Tibial nerve (tissue), 4 donors: ENCODE measurements around the gene PTPRG. TPM values are rescaled to one million over a fixed set of nuclear protein-coding genes. Genes with fewer than 3 reads are reported as not detected.

Source experiments
- DNase-seq, 2 donors: peaks; one replicate each; pipeline ENCODE4 v3.0.0-alpha.2; 2019; ENCODE audit warnings: low spot score in 2 of 2
- H3K27ac ChIP-seq, 4 donors: fragments of 200-600 bp; sonication (generic) in 3 of 4; one replicate each; pipeline ENCODE4 v1.5.1; 2017 to 2019; ENCODE audit warnings: mild to moderate bottlenecking in 1 of 4
- H3K27me3 ChIP-seq, 2 donors: fragments of 200-600 bp; sonication (generic) in 1 of 2; one replicate each; pipeline versions ENCODE4 v1.5.1 to v1.6.0; 2017 to 2019
- H3K36me3 ChIP-seq, 3 donors: fragments of 200-600 bp; sonication (generic); one replicate each; pipeline ENCODE4 v1.5.1; 2018 to 2019
- H3K4me1 ChIP-seq, 4 donors: fragments of 200-600 bp; sonication (generic) in 3 of 4; one replicate each; pipeline ENCODE4 v1.5.1; 2017 to 2019
- H3K4me3 ChIP-seq, 4 donors: fragments of 200-600 bp; sonication (generic) in 3 of 4; one replicate each; pipeline ENCODE4 v1.5.1; 2017 to 2019; ENCODE audit warnings: mild to moderate bottlenecking in 1 of 4, moderate library complexity in 1 of 4
- H3K9me3 ChIP-seq, 4 donors: fragments of 200-600 bp; sonication (generic) in 3 of 4; one replicate each; pipeline ENCODE4 v1.5.1; 2017 to 2019
- EP300 ChIP-seq, 2 donors: sonication (generic); formaldehyde crosslinking; IDR thresholded peaks; one replicate each; pipeline ENCODE4 v1.6.1; 2017; ENCODE audit warnings: antibody characterized with exemption in 2 of 2, mild to moderate bottlenecking in 1 of 2
- POLR2A ChIP-seq, 2 donors: fragments of 450-650 bp; IDR thresholded peaks; one replicate each; pipeline ENCODE4 v1.6.1; 2017; ENCODE audit warnings: antibody characterized with exemption in 2 of 2, mild to moderate bottlenecking in 2 of 2, moderate library complexity in 2 of 2
- WGBS, 2 donors: methylation state at CpG; one replicate each; pipeline ENCODE4 v1.1.5; 2018; 5-methylcytosine and 5-hydroxymethylcytosine counted together
- small RNA-seq: library from RNA; depleted of rRNA; stranded (forward); fragments of <200 nt; gene quantifications from one replicate; pipeline ENCODE3, GENCODE V24; 2016
- total RNA-seq, 4 donors: library from RNA; depleted of rRNA; stranded (reverse); fragments of >200 nt; gene quantifications; one replicate each; pipeline ENCODE4 v1.1.0, GENCODE V29; 2016
- TF ChIP-seq, protein P1 (sequence below), 5 experiments: fragments of 200-600 bp in 3 of 5; fragments of 450-650 bp in 2 of 5; sonication (generic) in 3 of 5; IDR thresholded peaks; one replicate each; pipeline ENCODE4 v1.5.1; 2016 to 2019; ENCODE audit warnings: antibody characterized with exemption in 5 of 5, mild to moderate bottlenecking in 3 of 5, moderate library complexity in 2 of 5

The PTPRG gene
- total RNA-seq, 4 donors from 2014 or later: 112 to 174 (median 121) TPM

- Histone ChIP-seq H3K9me3 (no peaks in the 10 kb centered on the region), H3K4me1 (no peaks in the 10 kb centered on the region), H3K27ac (no peak overlapping the region), H3K27me3 (no peaks in the 10 kb centered on the region), H3K4me3 (no peak overlapping the region), H3K36me3 (no peaks in the 10 kb centered on the region)
- no peak for TF ChIP-seq POLR2A (IDR thresholded peaks at IDR 0.05)
- TF ChIP-seq, protein P1, sequence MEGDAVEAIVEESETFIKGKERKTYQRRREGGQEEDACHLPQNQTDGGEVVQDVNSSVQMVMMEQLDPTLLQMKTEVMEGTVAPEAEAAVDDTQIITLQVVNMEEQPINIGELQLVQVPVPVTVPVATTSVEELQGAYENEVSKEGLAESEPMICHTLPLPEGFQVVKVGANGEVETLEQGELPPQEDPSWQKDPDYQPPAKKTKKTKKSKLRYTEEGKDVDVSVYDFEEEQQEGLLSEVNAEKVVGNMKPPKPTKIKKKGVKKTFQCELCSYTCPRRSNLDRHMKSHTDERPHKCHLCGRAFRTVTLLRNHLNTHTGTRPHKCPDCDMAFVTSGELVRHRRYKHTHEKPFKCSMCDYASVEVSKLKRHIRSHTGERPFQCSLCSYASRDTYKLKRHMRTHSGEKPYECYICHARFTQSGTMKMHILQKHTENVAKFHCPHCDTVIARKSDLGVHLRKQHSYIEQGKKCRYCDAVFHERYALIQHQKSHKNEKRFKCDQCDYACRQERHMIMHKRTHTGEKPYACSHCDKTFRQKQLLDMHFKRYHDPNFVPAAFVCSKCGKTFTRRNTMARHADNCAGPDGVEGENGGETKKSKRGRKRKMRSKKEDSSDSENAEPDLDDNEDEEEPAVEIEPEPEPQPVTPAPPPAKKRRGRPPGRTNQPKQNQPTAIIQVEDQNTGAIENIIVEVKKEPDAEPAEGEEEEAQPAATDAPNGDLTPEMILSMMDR (IDR thresholded peaks at IDR 0.05): no peak
- no peak for TF ChIP-seq EP300 (IDR thresholded peaks at IDR 0.05)
- DNase-seq: no peak
- 94% methylated on average over 3 of the region's 3 CpGs for WGBS, 2 donors
Measured at GRCh38 chr3:62335196-62335595, 773.8 kb downstream of the PTPRG start.

- Histone ChIP-seq H3K27ac (no peak overlapping the region), H3K9me3 (no peaks in the 10 kb centered on the region), H3K36me3 (no peaks in the 10 kb centered on the region), H3K4me3 (no peak overlapping the region), H3K4me1 (no peaks in the 10 kb centered on the region), H3K27me3 (no peaks in the 10 kb centered on the region)
- WGBS, 2 donors: 86% methylated on average over 2 of the region's 2 CpGs
- DNase-seq: no peak
- TF ChIP-seq POLR2A (IDR thresholded peaks at IDR 0.05) (no peak), EP300 (IDR thresholded peaks at IDR 0.05) (no peak)
- TF ChIP-seq, protein P1 (IDR thresholded peaks at IDR 0.05): no peak
Measured at GRCh38 chr3:62343755-62344154, 782.4 kb downstream of the PTPRG start.

Small RNA genes lying within 50 kb of the gene (small RNA-seq; reads per million reads assigned to genes)
- gene RF00019: not detected
- gene RNU2-10P: not detected
